Prostate gland (tissue), 2 donors: ENCODE results near the gene CIB1.

ENCODE experiments used
- POLR2A ChIP-seq: fragments of 450-650 bp; IDR thresholded peaks from one replicate; pipeline ENCODE4 v1.6.1; 2016; ENCODE audit warnings: antibody characterized with exemption, mild to moderate bottlenecking
- POLR2AphosphoS5 ChIP-seq: sonication (generic); formaldehyde crosslinking; IDR thresholded peaks from one replicate; pipeline ENCODE4 v1.6.1; 2017; ENCODE audit warnings: antibody characterized with exemption
- TF ChIP-seq, protein P1 (sequence below), 4 experiments: fragments of 200-600 bp in 2 of 4; fragments of 450-650 bp in 2 of 4; sonication (generic) in 2 of 4; IDR thresholded peaks; 1 replicate in 3 of 4; 2 replicates in 1 of 4; pipeline ENCODE4 v1.5.1; 2016 to 2019; ENCODE audit warnings: antibody characterized with exemption in 4 of 4, mild to moderate bottlenecking in 2 of 4, moderate library complexity in 2 of 4

DNA sequence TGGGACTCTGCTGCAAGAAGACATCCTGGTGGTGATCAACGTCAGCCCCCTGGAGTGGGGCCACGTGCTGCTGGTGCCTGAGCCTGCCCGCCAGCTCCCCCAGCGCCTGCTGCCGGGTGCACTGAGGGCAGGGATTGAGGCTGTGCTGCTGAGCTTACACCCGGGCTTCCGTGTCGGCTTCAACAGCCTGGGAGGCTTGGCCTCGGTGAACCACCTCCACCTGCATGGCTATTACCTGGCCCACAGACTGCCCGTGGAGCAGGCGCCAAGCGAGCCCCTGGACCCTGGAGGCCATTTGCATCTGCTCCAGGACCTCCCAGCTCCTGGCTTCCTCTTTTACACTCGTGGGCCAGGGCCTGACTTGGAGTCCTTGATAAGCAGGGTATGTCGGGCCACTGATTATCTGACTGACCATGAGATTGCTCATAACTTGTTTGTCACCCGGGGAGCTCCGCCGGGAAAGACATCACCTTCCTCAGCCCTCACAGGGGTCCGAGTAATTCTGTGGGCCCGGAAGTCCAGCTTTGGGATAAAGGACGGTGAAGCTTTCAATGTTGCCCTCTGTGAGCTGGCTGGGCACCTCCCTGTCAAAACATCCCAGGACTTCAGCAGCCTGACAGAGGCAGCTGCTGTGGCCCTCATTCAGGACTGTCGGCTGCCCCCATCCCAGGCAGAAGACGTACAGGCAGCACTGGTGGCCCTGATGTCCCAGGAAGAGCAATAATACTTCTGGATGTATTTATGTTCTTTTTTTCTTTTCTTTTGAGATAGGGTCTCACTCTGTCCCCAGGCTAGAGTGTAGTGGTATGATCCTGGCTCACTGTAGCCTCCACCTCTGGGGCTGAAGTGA lies 7.8 kb upstream of the CIB1 start:
- TF ChIP-seq POLR2A (no peak), POLR2AphosphoS5 (no peak)
- TF ChIP-seq, protein P1, sequence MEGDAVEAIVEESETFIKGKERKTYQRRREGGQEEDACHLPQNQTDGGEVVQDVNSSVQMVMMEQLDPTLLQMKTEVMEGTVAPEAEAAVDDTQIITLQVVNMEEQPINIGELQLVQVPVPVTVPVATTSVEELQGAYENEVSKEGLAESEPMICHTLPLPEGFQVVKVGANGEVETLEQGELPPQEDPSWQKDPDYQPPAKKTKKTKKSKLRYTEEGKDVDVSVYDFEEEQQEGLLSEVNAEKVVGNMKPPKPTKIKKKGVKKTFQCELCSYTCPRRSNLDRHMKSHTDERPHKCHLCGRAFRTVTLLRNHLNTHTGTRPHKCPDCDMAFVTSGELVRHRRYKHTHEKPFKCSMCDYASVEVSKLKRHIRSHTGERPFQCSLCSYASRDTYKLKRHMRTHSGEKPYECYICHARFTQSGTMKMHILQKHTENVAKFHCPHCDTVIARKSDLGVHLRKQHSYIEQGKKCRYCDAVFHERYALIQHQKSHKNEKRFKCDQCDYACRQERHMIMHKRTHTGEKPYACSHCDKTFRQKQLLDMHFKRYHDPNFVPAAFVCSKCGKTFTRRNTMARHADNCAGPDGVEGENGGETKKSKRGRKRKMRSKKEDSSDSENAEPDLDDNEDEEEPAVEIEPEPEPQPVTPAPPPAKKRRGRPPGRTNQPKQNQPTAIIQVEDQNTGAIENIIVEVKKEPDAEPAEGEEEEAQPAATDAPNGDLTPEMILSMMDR (IDR thresholded peaks at IDR 0.05): no peak
